ENCODE data around the gene COL25A1. TPM values are rescaled to one million over a fixed set of nuclear protein-coding genes. Genes with fewer than 3 reads are reported as not detected.

COL25A1 gene
- total RNA-seq = 1 to 10 TPM; 3.1 to 4.4 TPM
- 1 to 10 TPM in 1 of 2 donors, under 1 TPM in 1; 0.61 to 1.2 TPM for polyA plus RNA-seq

DNA sequence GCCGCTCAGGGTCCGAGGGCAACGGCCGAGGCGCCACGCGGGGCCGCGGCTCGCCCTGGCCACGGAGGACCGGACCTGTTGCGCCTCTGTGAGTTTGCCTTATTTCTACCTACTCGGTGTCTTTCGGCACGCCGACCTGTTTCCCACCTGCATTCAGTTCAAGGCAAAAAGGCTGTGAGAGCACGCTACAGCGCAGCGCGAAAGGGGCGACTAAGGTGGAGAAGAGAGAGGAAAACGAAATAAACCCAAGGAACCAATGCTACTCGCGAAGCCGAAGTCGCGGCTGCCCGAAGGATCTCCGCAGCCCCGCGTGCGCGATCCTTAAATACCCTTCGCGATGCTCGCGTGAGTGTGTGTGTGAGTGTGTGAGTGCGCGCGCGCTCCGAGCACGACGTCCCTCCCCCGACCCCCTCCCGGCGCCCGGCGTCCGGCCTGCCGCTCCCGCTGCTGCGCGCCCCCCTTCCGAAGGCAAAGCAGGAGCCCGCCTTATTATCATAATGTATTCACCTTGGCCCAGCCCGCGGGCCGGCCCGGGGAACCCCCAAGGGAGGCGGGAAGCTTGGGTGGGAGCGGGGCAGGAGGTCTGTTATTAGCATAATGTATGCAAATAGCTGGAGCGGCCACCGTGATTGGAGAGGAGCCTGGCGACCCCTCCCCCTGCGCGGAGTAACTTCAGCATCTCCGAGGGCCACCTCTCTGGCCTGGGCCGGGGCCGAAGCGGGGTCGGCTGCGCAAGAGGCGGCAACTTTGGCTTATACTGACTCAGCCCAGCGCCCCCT, at the start of gene COL25A1:
TSS of gene COL25A1 (minus strand) at position 298 of the 779 bp plus-strand sequence.
- 2% methylated on average over 76 of the region's 76 CpGs for WGBS
- peak within 1 kb of the TSS; percentile 45 to 65 (median 59) for H3K4me3 ChIP-seq (ENCODE audit: low read depth in 1 of 3, low read length in 3 of 3)
- TF ChIP-seq SP1 (IDR thresholded peaks at IDR 0.05) (no peak), FOXA1 (IDR thresholded peaks at IDR 0.05) (no peak), GABPA (IDR thresholded peaks at IDR 0.05 in 1 of 2, conservative IDR thresholded peaks at IDR 0.05 in 1 of 2) (no peak), REST (IDR thresholded peaks at IDR 0.05) (no peak), FOXA2 (IDR thresholded peaks at IDR 0.05) (no peak), MAX (IDR thresholded peaks at IDR 0.05) (no peak), ATF3 (IDR thresholded peaks at IDR 0.05) (no peak), JUND (IDR thresholded peaks at IDR 0.05) (no peak), TAF1 (conservative IDR thresholded peaks at IDR 0.05) (no peak), RAD21 (IDR thresholded peaks at IDR 0.05) (no peak), YY1 (IDR thresholded peaks at IDR 0.05) (no peak), EGR1 (IDR thresholded peaks at IDR 0.05; ENCODE audit: low read depth in 2 of 2) (no peak), NR2F2 (IDR thresholded peaks at IDR 0.05) (no peak), RXRA (IDR thresholded peaks at IDR 0.05) (no peak), HNF4A (conservative IDR thresholded peaks at IDR 0.05) (no peak), HNF4G (IDR thresholded peaks at IDR 0.05) (no peak)
- TF ChIP-seq, protein P1, sequence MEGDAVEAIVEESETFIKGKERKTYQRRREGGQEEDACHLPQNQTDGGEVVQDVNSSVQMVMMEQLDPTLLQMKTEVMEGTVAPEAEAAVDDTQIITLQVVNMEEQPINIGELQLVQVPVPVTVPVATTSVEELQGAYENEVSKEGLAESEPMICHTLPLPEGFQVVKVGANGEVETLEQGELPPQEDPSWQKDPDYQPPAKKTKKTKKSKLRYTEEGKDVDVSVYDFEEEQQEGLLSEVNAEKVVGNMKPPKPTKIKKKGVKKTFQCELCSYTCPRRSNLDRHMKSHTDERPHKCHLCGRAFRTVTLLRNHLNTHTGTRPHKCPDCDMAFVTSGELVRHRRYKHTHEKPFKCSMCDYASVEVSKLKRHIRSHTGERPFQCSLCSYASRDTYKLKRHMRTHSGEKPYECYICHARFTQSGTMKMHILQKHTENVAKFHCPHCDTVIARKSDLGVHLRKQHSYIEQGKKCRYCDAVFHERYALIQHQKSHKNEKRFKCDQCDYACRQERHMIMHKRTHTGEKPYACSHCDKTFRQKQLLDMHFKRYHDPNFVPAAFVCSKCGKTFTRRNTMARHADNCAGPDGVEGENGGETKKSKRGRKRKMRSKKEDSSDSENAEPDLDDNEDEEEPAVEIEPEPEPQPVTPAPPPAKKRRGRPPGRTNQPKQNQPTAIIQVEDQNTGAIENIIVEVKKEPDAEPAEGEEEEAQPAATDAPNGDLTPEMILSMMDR (IDR thresholded peaks at IDR 0.05; ENCODE audit: low read depth, low read length, missing input control) = no peak
- TF ChIP-seq, protein P2, sequence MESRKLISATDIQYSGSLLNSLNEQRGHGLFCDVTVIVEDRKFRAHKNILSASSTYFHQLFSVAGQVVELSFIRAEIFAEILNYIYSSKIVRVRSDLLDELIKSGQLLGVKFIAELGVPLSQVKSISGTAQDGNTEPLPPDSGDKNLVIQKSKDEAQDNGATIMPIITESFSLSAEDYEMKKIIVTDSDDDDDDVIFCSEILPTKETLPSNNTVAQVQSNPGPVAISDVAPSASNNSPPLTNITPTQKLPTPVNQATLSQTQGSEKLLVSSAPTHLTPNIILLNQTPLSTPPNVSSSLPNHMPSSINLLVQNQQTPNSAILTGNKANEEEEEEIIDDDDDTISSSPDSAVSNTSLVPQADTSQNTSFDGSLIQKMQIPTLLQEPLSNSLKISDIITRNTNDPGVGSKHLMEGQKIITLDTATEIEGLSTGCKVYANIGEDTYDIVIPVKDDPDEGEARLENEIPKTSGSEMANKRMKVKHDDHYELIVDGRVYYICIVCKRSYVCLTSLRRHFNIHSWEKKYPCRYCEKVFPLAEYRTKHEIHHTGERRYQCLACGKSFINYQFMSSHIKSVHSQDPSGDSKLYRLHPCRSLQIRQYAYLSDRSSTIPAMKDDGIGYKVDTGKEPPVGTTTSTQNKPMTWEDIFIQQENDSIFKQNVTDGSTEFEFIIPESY (IDR thresholded peaks at IDR 0.05) = no peak
- no peak within 1 kb of the TSS for H3K9ac ChIP-seq (ENCODE audit: low read depth in 1 of 2, low read length in 2 of 2)
- peak; percentile 37 for DNase-seq (ENCODE audit: low spot score)
- H3K27me3 ChIP-seq (ENCODE audit: control insufficient read depth in 4 of 4, insufficient read depth in 4 of 4, low read length in 3 of 4) = peaks cover 0 to 19% (median 5%) of the 10 kb centered on the region in 4 donors
- H3K9me3 ChIP-seq (ENCODE audit: control insufficient read depth in 4 of 4, low read length in 3 of 4) = no peaks in the 10 kb centered on the region
- H3K4me1 ChIP-seq (ENCODE audit: control insufficient read depth in 4 of 4, insufficient read depth in 4 of 4, low read length in 3 of 4) = peaks cover 7 to 16% (median 13%) of the 10 kb centered on the region in 4 donors
- no peaks in the 10 kb centered on the region for H3K36me3 ChIP-seq (ENCODE audit: control insufficient read depth in 4 of 4, insufficient read depth in 3 of 4, low read depth in 1 of 4, low read length in 3 of 4)
- no peak within 1 kb of the TSS for H3K27ac ChIP-seq (ENCODE audit: low read depth in 1 of 2, low read length in 2 of 2)
